Right lobe of liver (tissue), 6 donors: ENCODE results near the gene KREMEN1. TPM values are rescaled to one million over a fixed set of nuclear protein-coding genes. Genes with fewer than 3 reads are reported as not detected.

Experiments used
- ATAC-seq, 4 donors: fragments of 200-7000 bp; cut with Tn5 transposase; one replicate each; pipeline ENCODE4 v1.9.1; 2020; ENCODE audit warnings: mild to moderate bottlenecking in 4 of 4, moderate library complexity in 4 of 4
- DNase-seq, 3 donors: peaks; one replicate each; pipeline ENCODE4 v3.0.0-alpha.2; 2020
- H3K27ac ChIP-seq, 3 donors: fragments of 200-600 bp; one replicate each; pipeline ENCODE4 v1.8.0; 2022
- H3K27me3 ChIP-seq, 2 donors: fragments of 200-600 bp; one replicate each; pipeline ENCODE4 v1.8.0; 2022
- H3K36me3 ChIP-seq, 4 donors: fragments of 200-600 bp; sonication (generic) in 1 of 4; one replicate each; pipeline versions ENCODE4 v1.5.1 to v1.8.0; 2017 to 2022; ENCODE audit warnings: control low read depth in 1 of 4
- H3K4me1 ChIP-seq, 4 donors: fragments of 200-600 bp; sonication (generic) in 1 of 4; one replicate each; pipeline versions ENCODE4 v1.5.1 to v1.8.0; 2017 to 2022; ENCODE audit warnings: control low read depth in 1 of 4
- H3K4me3 ChIP-seq, 3 donors: fragments of 200-600 bp; one replicate each; pipeline ENCODE4 v1.8.0; 2022
- H3K9me3 ChIP-seq, 4 donors: fragments of 200-600 bp; sonication (generic) in 1 of 4; one replicate each; pipeline versions ENCODE4 v1.5.1 to v1.8.0; 2017 to 2022; ENCODE audit warnings: control low read depth in 1 of 4
- POLR2A ChIP-seq: fragments of 450-650 bp; IDR thresholded peaks from one replicate; pipeline ENCODE4 v1.6.1; 2017; ENCODE audit warnings: antibody characterized with exemption, mild to moderate bottlenecking
- WGBS: methylation state at CpG from one replicate; pipeline ENCODE4 v1.1.6; 2018; ENCODE audit warnings: low coverage, low lambda C conversion rate; ENCODE audit not compliant: insufficient coverage; ENCODE audit errors: missing lambda C conversion rate; 5-methylcytosine and 5-hydroxymethylcytosine counted together
- intact Hi-C, 2 donors: fragments of 100-400 bp; cut with DNase I; formaldehyde crosslinking; loops; one replicate each; pipeline versions ENCODE4 v1.11.2 to v1.14.1; 2022
- total RNA-seq, 6 experiments: library from RNA; depleted of rRNA in 2 of 6; stranded (reverse); fragments of >200 nt in 2 of 6; fragmentation: NEBNext Ultra II Directional in 3 of 6; extraction: Animal tissue kit (Norgen Biotek cat#: 25700) in 3 of 6; gene quantifications; one replicate each; pipeline versions ENCODE4 v1.1.0 to v1.2.4, GENCODE V29; 2016 to 2023
- TF ChIP-seq, protein P1 (sequence below), 4 donors: fragments of 200-600 bp in 3 of 4; fragments of 450-650 bp in 1 of 4; IDR thresholded peaks; one replicate each; pipeline versions ENCODE4 v1.5.1 to v1.8.0; 2016 to 2022; ENCODE audit warnings: antibody characterized with exemption in 4 of 4, mild to moderate bottlenecking in 2 of 4
- donor health status: DM: no; HTN: yes; CAD: no.
- donor health status: DM: no; HTN: no; CAD: no.
- donor health status: DM: no; HTN: no; CAD: no.
- donor health status: DM: no; HTN: yes; CAD: no.
- donor health status: DM: no; HTN: yes; CAD: no.

The KREMEN1 gene
- total RNA-seq, 6 experiments from 2014 or later, result 1.7 to 6.7 (median 3.0) TPM

DNA sequence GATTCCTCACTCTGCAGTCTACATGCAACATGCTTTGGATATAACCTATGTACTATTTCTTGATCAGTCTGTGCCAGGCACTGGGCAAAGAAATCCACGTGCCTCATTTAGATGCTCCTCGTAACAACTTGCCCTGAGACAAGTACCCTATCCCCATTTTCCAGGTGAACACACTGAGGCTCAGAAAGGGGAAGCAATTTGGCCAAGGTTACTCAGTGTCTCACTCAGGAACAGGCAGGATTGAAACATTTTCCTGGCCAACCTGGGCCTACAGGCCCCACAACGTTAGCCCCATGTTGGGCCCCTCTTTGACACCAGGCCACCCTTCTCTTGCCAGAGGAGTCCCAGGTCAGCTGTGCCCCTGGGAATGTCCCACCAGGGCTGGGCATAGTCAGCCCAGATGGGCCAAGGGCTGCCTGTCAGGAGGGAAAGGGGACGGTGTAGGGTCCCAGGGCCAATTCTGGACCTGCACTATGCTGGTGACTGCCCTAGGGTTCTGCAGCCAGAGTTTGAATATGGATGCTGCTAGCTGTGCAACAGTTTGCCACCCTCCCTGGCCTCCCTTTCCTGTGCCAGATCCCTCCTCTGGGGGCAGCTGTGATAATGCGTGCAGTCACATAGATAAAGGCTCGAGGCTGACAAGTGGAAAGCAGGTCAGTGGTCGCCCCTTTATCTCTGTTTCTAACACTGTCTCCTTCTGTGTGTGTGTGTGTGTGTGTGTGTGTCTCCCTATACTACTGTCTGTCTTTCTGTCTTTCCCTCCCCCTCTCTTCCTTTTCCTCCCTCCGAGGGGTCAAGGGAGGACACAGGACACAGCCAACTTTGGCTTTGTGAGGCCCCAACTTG lies 122.5 kb downstream of the KREMEN1 start:
- Histone ChIP-seq H3K36me3 (no peaks in the 10 kb centered on the region), H3K4me3 (no peak overlapping the region), H3K27ac (no peak overlapping the region), H3K9me3 (no peaks in the 10 kb centered on the region), H3K4me1 (no peaks in the 10 kb centered on the region), H3K27me3 (no peaks in the 10 kb centered on the region)
- whole genome bisulfite sequencing, result 71% methylated on average over 5 of the region's 8 CpGs
- peak in 1 of 3 donors; percentile 36 for DNase-seq
- TF ChIP-seq, protein P1, sequence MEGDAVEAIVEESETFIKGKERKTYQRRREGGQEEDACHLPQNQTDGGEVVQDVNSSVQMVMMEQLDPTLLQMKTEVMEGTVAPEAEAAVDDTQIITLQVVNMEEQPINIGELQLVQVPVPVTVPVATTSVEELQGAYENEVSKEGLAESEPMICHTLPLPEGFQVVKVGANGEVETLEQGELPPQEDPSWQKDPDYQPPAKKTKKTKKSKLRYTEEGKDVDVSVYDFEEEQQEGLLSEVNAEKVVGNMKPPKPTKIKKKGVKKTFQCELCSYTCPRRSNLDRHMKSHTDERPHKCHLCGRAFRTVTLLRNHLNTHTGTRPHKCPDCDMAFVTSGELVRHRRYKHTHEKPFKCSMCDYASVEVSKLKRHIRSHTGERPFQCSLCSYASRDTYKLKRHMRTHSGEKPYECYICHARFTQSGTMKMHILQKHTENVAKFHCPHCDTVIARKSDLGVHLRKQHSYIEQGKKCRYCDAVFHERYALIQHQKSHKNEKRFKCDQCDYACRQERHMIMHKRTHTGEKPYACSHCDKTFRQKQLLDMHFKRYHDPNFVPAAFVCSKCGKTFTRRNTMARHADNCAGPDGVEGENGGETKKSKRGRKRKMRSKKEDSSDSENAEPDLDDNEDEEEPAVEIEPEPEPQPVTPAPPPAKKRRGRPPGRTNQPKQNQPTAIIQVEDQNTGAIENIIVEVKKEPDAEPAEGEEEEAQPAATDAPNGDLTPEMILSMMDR (IDR thresholded peaks at IDR 0.05), result no peak
- no peak for TF ChIP-seq POLR2A
- ATAC-seq, result peak; percentile 50 to 62 (median 58)
- intact Hi-C loops, result no loop called here

DNA sequence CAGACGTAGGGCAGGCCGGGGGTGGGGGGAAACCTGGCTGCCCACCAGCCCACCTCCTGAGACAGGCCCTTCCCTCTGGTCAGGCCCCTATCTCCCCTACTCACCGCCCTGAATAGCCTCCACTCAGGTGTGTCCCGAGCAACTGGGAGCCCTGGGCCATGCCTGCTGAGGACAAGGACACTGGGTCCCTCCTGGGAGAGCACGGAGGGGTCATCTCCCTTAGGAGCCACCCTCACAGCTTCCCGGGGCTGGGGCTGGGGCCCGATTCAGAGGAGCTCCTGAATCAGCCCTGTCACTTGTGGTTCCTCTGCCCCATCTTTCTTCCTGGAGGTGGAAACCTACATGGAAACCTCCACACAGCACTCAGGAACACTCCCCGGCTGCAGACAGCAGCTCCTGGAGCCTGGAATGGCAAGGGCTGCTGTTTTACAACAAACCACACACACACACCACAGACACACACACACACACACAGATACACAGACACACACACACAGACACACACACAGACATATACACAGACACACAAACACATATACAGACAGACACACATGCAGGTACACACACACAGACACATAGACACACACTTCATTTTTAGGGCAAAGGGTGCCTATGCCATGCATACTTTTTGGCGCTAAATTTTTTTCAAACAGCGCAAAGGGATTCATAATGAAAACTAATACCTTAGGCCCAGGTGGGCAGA lies 123.3 kb downstream of the KREMEN1 start:
- intact Hi-C loops, result no loop called here
- H3K27me3 ChIP-seq, result no peaks in the 10 kb centered on the region
- 76% methylated on average over 4 of the region's 10 CpGs for WGBS
- H3K36me3 ChIP-seq, result no peaks in the 10 kb centered on the region
- H3K27ac ChIP-seq, result no peak overlapping the region
- peak in 1 of 3 donors; percentile 39 for DNase-seq
- TF ChIP-seq, protein P1 (IDR thresholded peaks at IDR 0.05), result no peak
- no peak for TF ChIP-seq POLR2A
- no peaks in the 10 kb centered on the region for H3K9me3 ChIP-seq
- H3K4me1 ChIP-seq, result no peaks in the 10 kb centered on the region
- ATAC-seq, result peak in 1 of 4 donors; percentile 48
- H3K4me3 ChIP-seq, result no peak overlapping the region

DNA sequence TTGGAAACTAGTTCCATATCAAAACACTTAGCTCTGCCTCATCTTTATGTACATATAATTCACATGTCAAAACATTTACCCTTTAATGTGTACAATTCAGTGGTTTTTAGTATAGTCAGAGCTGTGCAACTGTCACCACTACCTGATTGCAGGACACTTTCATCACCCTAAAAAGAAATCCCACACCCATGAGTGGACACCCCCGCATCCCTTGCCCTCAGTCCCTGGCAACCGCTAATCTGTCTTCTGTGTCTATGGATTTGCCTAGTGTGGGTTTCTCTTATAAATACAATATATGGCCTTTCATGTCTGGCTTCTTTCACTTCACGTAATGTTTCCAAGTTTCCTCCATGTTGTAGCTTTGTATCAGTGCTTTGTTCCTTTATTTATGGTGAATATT lies 124.3 kb downstream of the KREMEN1 start:
- H3K4me1 ChIP-seq, result no peaks in the 10 kb centered on the region
- DNase-seq (no peak), ATAC-seq (no peak)
- H3K4me3 ChIP-seq, result no peak overlapping the region
- H3K27ac ChIP-seq, result no peak overlapping the region
- H3K27me3 ChIP-seq, result no peaks in the 10 kb centered on the region
- H3K36me3 ChIP-seq, result no peaks in the 10 kb centered on the region
- H3K9me3 ChIP-seq, result no peaks in the 10 kb centered on the region
- WGBS, result 92% methylated on average over 2 of the region's 3 CpGs
- intact Hi-C loops, result no loop called here
- TF ChIP-seq, protein P1 (IDR thresholded peaks at IDR 0.05), result no peak
- TF ChIP-seq POLR2A, result no peak

DNA sequence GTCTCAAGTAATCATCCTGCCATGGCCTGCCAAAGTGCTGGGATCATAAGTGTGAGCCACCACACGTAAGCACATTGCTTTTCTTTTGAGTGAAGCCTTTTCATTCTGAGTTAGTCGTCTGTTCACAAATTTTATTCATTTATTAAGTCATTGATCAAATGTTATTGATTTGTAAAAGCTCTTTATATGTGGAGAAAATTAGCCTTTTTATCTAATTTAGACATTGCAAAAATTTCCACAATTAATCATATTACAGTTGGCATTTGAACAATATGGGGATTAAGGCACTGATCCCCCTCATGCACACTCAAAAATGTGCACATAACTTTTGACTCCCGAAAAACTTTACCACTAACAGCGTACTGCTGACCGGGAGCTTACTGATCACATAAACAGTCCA lies 125.4 kb downstream of the KREMEN1 start:
- Histone ChIP-seq H3K27me3 (no peaks in the 10 kb centered on the region), H3K4me3 (no peak overlapping the region), H3K36me3 (no peaks in the 10 kb centered on the region), H3K4me1 (no peaks in the 10 kb centered on the region), H3K9me3 (no peaks in the 10 kb centered on the region), H3K27ac (no peak overlapping the region)
- no peak for TF ChIP-seq POLR2A
- TF ChIP-seq, protein P1 (IDR thresholded peaks at IDR 0.05), result no peak
- ATAC-seq (no peak), DNase-seq (no peak)
- intact Hi-C loops, result no loop called here
- 90% methylated on average over 5 of the region's 5 CpGs for WGBS
